GM21526 (cell line): ENCODE measurements around the gene STAM2.
"Not testable (repeated sequence)": the region's sequence is repeated elsewhere in the genome, so short reads cannot be mapped to it uniquely, and the experiment has no call there.

Experiments used
- ATAC-seq: cut with Tn5 transposase; IDR thresholded peaks from one replicate; pipeline ENCODE4 v1.9.1; 2021; ENCODE audit warnings: moderate library complexity; ENCODE audit not compliant: unreplicated experiment, low FRiP score

Gene STAM2

DNA sequence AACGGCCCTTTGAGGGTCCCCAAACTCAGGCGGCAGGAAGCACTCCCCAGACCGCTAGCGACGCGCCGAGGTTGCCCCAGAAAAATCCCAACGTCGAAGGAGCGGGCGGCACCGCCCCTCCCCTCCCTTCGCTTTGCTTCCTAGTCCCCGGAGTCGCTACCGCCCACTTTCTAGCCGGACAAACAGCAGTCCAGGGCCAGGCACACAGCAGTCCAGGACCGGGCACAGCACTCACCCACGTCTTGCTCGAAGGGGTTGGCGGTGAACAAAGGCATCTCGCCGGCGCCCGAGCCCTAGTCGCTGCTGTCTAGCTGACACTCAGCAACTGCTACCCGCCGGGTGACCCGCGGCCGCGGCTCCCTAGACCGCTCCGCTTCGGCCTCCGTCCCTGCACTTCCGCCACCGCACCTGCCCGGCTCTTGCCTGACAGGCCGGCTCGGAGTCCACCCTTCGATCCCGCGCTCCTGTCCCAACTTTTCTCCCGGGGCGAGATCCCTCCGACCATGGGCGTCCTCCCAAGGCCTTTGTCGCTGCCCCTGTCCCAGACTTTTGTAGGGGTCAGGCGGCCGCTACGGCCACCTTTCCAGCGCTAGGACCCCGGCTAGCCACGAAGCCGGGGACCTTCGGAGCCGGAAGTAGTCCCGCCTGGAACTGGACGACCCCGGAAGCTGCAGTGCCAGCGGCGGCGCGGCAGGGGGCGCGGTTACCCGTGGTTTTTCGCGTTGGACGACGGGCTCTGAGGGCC is at the start of gene STAM2:
TSS of gene STAM2 (minus strand) at position 396 of the 745 bp plus-strand sequence. CDS start at position 275, 121 bp downstream.
- peak; percentile 79 for ATAC-seq

- ATAC-seq = no peak
These were observed 48.4 kb upstream of the STAM2 start for GRCh38 chr2:152223977-152224376.

DNA sequence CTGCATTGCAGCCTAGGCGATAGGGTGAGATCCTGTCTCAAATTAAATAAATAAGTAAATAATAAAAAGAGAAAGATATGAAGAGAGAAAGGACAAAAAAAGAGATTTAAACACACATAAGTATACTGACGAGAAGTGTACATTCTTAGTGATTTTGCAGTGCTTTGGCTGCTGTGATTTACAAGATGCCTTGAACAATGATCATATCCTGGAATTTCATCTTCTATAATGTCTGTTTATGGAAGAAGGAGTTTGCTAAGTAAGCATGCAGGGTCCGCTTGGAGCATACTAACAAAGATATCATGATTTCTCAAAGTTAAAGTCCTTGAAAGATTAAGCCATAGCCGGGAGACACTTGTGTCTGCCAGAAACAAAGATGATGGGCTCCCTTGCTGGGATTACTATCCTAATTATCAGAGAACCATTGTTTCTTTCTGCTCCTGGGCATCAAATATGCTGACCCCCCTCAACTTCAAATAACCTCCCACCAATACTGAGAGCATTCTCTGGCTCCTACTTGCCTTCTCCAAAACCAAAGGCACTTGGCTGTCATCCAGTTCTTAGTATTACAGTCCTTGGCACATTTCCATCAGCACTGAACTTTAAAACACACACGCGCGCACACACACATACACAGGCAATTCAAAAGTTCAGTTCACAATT is 47.5 kb upstream of the STAM2 start:
- no peak for ATAC-seq

- ATAC-seq = no peak
These were observed 46.3 kb upstream of the STAM2 start for GRCh38 chr2:152221839-152222238.

- ATAC-seq = no peak
These were observed 43.7 kb upstream of the STAM2 start for GRCh38 chr2:152219077-152219828.

DNA sequence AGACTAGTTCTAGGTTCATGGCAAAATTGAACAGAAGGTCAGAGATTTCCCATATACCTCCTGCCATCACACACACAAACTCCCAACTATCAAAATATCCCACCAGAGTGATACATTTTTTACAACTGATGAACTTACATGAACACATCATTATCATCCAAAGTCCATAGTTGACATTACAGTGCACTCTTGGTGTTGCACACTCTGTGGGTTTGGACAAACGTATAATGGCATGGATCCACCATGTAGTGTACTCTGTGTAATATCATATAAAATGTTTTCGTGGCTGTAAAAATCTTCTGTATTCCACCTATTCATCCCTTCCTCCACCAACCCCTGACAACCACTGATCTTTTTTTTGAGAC is 25.9 kb upstream of the STAM2 start:
- no peak for ATAC-seq

GRCh38 chr2:152200565-152201465 is 25.3 kb upstream of the STAM2 start:
- no peak for ATAC-seq

DNA sequence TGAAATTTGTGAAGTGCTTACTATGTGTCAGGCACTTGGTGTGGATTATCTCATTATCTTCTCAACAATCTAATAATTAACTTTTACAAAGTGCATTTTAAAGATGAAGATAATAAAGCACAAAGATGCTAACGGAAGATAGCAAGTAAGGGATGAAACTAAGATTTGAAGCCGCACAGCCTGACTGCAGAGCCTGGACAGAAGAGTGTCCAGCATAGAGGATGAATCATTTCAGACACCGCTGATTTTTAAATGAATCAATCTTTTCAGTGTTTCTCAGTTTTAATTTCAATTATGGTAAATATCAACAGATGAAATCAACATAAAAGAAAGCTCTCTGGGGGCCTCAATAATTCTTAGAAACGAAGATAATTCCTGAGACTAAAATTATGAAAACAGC is 24.5 kb upstream of the STAM2 start:
- no peak for ATAC-seq

- no peak for ATAC-seq
These were observed 22.9 kb upstream of the STAM2 start for GRCh38 chr2:152198499-152198898.

DNA sequence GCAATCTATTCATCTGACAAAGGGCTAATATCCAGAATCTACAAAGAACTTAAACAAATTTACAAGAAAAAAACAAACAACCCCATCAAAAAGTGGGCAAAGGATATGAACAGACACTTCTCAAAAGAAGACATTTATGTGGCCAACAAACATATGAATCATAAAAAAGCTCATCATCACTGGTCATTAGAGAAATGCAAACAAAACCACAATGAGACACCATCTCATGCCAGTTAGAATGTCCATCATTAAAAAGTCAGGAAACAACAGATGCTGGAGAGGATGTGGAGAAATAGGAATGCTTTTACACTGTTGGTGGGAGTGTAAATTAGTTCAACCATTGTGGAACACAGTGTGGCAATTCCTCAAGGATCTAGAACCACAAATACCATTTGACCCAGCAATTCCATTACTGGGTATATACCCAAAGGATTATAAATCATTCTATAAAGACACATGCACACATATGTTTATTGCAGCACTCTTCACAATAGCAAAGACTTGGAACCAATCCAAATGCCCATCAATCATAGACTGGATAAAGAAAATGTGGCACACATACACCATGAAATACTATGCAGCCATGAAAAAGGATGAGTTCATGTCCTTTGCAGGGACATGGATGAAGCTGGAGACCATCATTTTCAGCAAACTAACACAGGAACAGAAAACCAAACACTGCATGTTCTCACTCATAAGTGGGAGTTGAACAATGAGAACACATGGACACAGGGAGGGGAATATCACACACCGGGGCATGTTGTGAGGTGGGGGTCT is 22.1 kb upstream of the STAM2 start:
- not testable (repeated sequence) for ATAC-seq

- peak; percentile 71 for ATAC-seq
These were observed 14.3 kb upstream of the STAM2 start for GRCh38 chr2:152189622-152190495.

DNA sequence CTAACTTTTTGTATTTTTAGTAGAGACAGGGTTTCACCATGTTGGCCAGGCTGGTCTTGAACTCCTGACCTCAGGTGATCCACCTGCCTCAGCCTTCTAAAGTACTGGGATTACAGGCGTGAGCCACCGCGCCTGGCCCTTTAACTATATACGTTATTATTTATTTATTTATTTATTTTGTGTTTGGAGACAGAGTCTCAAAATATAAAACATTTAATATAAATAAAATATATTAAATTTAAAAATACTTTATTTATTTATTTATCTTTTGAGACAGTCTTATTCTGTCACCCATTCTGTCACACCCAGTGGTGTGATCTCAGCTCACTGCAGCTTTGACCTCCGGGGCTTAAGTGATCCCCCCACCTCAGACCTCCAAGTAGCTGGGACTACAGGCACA is 11.2 kb upstream of the STAM2 start:
- ATAC-seq = not testable (repeated sequence)

DNA sequence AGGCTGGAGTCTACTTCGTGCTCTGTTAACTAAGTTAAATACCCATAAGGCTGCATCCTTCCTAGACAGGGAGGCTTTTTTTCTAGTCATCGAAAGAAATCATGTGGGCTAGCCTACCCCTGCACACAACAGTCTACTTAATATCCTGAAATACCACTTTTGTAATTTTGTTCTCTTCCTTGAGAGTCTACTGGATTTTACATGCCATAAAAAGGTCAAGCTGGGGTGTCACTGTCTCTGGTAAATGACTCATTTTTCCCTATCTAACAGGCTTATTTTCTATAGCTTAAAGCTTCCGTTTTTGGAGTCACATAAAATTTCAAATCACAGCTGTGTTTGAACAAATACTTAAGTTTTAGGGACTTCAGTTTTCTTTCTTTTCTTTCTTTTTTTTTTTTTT is 10.7 kb upstream of the STAM2 start:
- ATAC-seq = no peak

- no peak for ATAC-seq
These were observed 8.0 kb upstream of the STAM2 start for GRCh38 chr2:152183401-152184073.

DNA sequence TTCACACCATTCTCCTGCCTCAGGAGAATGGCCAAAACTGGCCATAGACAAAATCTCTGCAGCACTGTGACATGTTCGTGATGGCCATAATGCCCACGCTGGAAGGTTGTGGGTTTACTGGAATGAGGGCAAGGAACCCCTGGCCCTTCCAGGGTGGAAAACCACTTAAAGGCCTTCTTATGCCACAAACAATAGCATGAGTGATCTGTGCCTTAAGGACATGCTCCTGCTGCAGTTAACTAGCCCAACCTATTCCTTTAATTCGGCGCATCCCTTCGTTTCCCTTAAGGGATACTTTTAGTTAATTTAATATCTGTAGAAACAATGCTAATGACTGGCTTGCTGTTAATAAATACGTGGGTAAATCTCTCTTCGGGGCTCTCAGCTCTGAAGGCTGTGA is 2.1 kb upstream of the STAM2 start:
- not testable (repeated sequence) for ATAC-seq

DNA sequence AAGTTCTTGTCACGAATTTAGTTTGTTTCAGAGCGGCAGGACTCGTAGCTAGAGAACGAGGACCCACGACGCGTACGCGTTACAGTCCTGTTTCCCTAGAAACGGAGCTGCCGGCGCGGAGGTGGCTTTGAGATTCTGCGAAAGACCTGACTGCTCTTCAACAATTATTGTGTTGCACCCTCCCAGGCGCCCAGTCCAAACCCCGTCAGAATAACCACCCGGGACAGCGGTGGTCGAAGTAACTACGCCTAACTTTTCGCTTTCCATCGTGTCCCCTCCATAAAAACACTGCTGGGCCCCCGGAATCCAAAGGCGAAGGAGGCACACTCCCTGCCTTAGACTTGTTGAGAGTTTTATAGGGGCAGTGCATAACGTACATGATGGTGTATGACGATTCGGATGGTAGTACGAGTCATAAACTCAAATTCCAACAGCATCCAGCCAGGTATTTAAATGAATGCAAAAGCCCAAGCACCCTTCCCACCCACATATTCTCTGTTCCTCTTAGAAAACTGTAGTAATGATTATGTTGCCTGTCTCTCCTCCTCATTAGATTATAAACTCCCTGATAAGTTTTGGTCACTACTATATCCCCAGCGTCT is 651 bp upstream of the STAM2 start:
- ATAC-seq = peak; percentile 31

- peak; percentile 29 for ATAC-seq
These were observed 573 bp downstream of the STAM2 start for GRCh38 chr2:152175012-152175367.

DNA sequence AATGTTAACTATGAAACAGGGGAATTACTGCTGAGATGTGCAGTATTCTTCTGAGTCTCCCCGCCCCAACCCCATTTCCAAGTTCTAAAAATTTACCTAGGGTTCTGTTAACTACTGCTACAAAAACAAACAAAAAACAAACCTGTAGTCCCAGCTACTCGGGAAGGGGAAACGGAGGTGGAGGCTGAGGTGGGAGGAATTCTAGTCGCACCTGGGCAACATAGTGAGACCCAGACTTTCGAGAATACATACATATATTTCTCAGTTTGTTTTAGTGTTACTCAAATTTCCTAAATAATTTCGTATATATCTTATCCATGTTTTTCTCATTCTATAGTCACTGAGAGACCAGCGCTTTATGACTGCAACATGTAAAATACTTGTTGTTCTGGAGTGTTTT is 989 bp downstream of the STAM2 start:
- no peak for ATAC-seq
